HG03060 (cell line): Measurements from ENCODE around the gene MOV10L1.
"Not testable (repeated sequence)": the region's sequence is repeated elsewhere in the genome, so short reads cannot be mapped to it uniquely, and the experiment has no call there.

Experiments
- ATAC-seq: cut with Tn5 transposase; IDR thresholded peaks from one replicate; pipeline ENCODE4 v1.9.1; 2021; ENCODE audit warnings: low read depth, moderate number of reproducible peaks; ENCODE audit not compliant: unreplicated experiment

The MOV10L1 gene

GRCh38 chr22:50076646-50077535 lies 12.9 kb upstream of the MOV10L1 start:
- ATAC-seq, result no peak

GRCh38 chr22:50078246-50078645 lies 11.6 kb upstream of the MOV10L1 start:
- no peak for ATAC-seq

GRCh38 chr22:50078761-50079160 lies 11.0 kb upstream of the MOV10L1 start:
- ATAC-seq, result no peak

- no peak for ATAC-seq
These were observed 9.7 kb upstream of the MOV10L1 start for GRCh38 chr22:50080077-50080465.

GRCh38 chr22:50081426-50082196 lies 8.2 kb upstream of the MOV10L1 start:
- ATAC-seq, result no peak

- ATAC-seq, result no peak
These were observed 7.5 kb upstream of the MOV10L1 start for GRCh38 chr22:50082197-50082715.

- no peak for ATAC-seq
These were observed 6.8 kb upstream of the MOV10L1 start for GRCh38 chr22:50082961-50083461.

- no peak for ATAC-seq
These were observed 6.2 kb upstream of the MOV10L1 start for GRCh38 chr22:50083462-50084079.

- ATAC-seq, result no peak
These were observed 5.7 kb upstream of the MOV10L1 start for GRCh38 chr22:50084080-50084477.

- ATAC-seq, result no peak
These were observed 5.2 kb upstream of the MOV10L1 start for GRCh38 chr22:50084614-50085021.

- ATAC-seq, result no peak
These were observed 4.4 kb upstream of the MOV10L1 start, which contains the start of gene MLC1 for GRCh38 chr22:50085211-50085972. Gene MLC1 (minus strand): TSS chr22:50085426. CDS start chr22:50084902, 524 bp downstream.

- no peak for ATAC-seq
These were observed 3.3 kb upstream of the MOV10L1 start for GRCh38 chr22:50086526-50086925.

- ATAC-seq, result not testable (repeated sequence)
These were observed 2.8 kb upstream of the MOV10L1 start for GRCh38 chr22:50086975-50087374.

- ATAC-seq, result no peak
These were observed 2.2 kb upstream of the MOV10L1 start for GRCh38 chr22:50087646-50088045.

GRCh38 chr22:50088096-50088495 lies 1.7 kb upstream of the MOV10L1 start:
- no peak for ATAC-seq

GRCh38 chr22:50089231-50089630 lies 575 bp upstream of the MOV10L1 start:
- no peak for ATAC-seq

- ATAC-seq, result no peak
These were observed 557 bp downstream of the MOV10L1 start for GRCh38 chr22:50090412-50090714.

- no peak for ATAC-seq
These were observed 1.4 kb downstream of the MOV10L1 start for GRCh38 chr22:50091092-50091768.

GRCh38 chr22:50092342-50092741 lies 2.5 kb downstream of the MOV10L1 start:
- ATAC-seq, result no peak

- ATAC-seq, result no peak
These were observed 8.2 kb downstream of the MOV10L1 start for GRCh38 chr22:50098052-50098451.
